K562 (cell line): ENCODE measurements around the gene POP5. TPM values are rescaled to one million over a fixed set of nuclear protein-coding genes. Genes with fewer than 3 reads are reported as not detected.

Source experiments
- ATAC-seq: fragments of 200-7000 bp; cut with Tn5 transposase; 3 replicates; pipeline ENCODE4 v1.9.1; 2020; ENCODE audit warnings: moderate library complexity
- BruUV-seq: library from RNA; stranded (reverse); fragments of 400-500 nt; replicated peaks from 2 replicates; lab custom pipeline; 2021; lab: Mats Ljungman, UMichigan
- CTCF ChIA-PET: fragments of 300-600 bp; formaldehyde crosslinking; extraction: SDS; loops from one replicate; lab custom pipeline; 2021; ENCODE audit warnings: low intra/inter-chr PET ratio; lab: Yijun Ruan, JAX
- POLR2A ChIA-PET: fragments of 300-600, 350-650 bp; sonication (Branson Sonifier 250); formaldehyde crosslinking; extraction: SDS; loops from one replicate; lab custom pipeline; 2021; ENCODE audit warnings: antibody characterized with exemption, inconsistent platforms; lab: Yijun Ruan, JAX
- DNase-seq, 4 experiments: peaks; one replicate each; pipeline versions ENCODE4 v3.0.0 to v3.0.0-alpha.2; 2011 to 2018; ENCODE audit warnings: low spot score in 3 of 4, mixed read lengths in 3 of 4; ENCODE audit errors: extremely low read depth in 1 of 4
- FAIRE-seq: peaks from 2 replicates; lab custom pipeline; 2011; peaks lifted over from hg19 to GRCh38; lab: Jason Lieb, UNC
- H2AFZ ChIP-seq: 2 replicates; pipeline ENCODE4 v1.6.0; 2011; ENCODE audit warnings: low read depth, low read length, control low read depth, inconsistent platforms
- H3K27ac ChIP-seq: fragments of 200-600 bp; 3 replicates; pipeline ENCODE4 v1.8.0; 2011; ENCODE audit warnings: low read depth, mild to moderate bottlenecking, control low read depth, inconsistent platforms, low read length, moderate library complexity, mixed read lengths; ENCODE audit errors: extremely low read depth
- H3K27me3 ChIP-seq, 2 experiments: fragments of 300-600 bp in 1 of 2; 2 replicates in 1 of 2; 3 replicates in 1 of 2; pipeline versions ENCODE4 v1.6.0 to v1.8.0; 2011; ENCODE audit warnings: inconsistent platforms in 2 of 2, low read length in 2 of 2, mild to moderate bottlenecking in 1 of 2, mixed read lengths in 1 of 2, moderate library complexity in 1 of 2; ENCODE audit not compliant: control insufficient read depth in 2 of 2, insufficient read depth in 2 of 2
- H3K36me3 ChIP-seq: fragments of 300-600 bp; 3 replicates; pipeline ENCODE4 v1.8.0; 2011; ENCODE audit warnings: mild to moderate bottlenecking, low read length, inconsistent platforms; ENCODE audit not compliant: control insufficient read depth, insufficient read depth
- H3K4me1 ChIP-seq, 2 experiments: fragments of 200-600 bp in 1 of 2; replicated peaks in 1 of 2; 2 replicates in 1 of 2; 3 replicates in 1 of 2; pipeline versions ENCODE4 v1.5.1 to v1.8.0; 2011; ENCODE audit warnings: inconsistent platforms in 2 of 2, low read length in 2 of 2, mild to moderate bottlenecking in 1 of 2, mixed read lengths in 1 of 2, moderate library complexity in 1 of 2; ENCODE audit not compliant: control insufficient read depth in 2 of 2, insufficient read depth in 2 of 2
- H3K4me2 ChIP-seq: 2 replicates; pipeline ENCODE4 v1.6.1; 2011; ENCODE audit warnings: low read length, control low read depth, inconsistent platforms, mixed read lengths; ENCODE audit not compliant: insufficient read depth
- H3K4me3 ChIP-seq: fragments of 200-600 bp; sonication (generic), shearing (Covaris generic); 2 replicates; pipeline ENCODE4 v1.5.1; 2016; ENCODE audit warnings: control low read depth, inconsistent platforms
- H3K79me2 ChIP-seq: fragments of 200-600 bp; 3 replicates; pipeline ENCODE4 v1.8.0; 2011; ENCODE audit warnings: low read length, inconsistent platforms; ENCODE audit not compliant: control insufficient read depth, insufficient read depth
- H3K9ac ChIP-seq, 2 experiments: 2 replicates each; pipeline versions ENCODE4 v1.6.0 to v1.6.1; 2011; ENCODE audit warnings: low read depth in 2 of 2, low read length in 2 of 2, control low read depth in 1 of 2, inconsistent platforms in 1 of 2, mild to moderate bottlenecking in 1 of 2, mixed read lengths in 1 of 2; ENCODE audit not compliant: insufficient read depth in 1 of 2
- H3K9me1 ChIP-seq: one replicate; pipeline ENCODE4 v1.6.0; 2011; ENCODE audit warnings: inconsistent platforms, mild to moderate bottlenecking, low read length, moderate library complexity; ENCODE audit not compliant: control insufficient read depth, insufficient read depth
- H3K9me3 ChIP-seq: replicated peaks from 2 replicates; pipeline ENCODE4 v1.5.1; 2011; ENCODE audit warnings: low read depth, low read length, inconsistent platforms; ENCODE audit not compliant: control insufficient read depth, insufficient read depth
- H4K20me1 ChIP-seq: replicated peaks from 2 replicates; pipeline ENCODE4 v1.6.1; 2011; ENCODE audit warnings: low read length, inconsistent platforms, mixed read lengths; ENCODE audit not compliant: control insufficient read depth, insufficient read depth
- CEBPB ChIP-seq: fragments of 450-650 bp; IDR thresholded peaks from 2 replicates; pipeline ENCODE4 v1.6.1; 2016; ENCODE audit warnings: missing genetic modification characterization, missing compliant biosample characterization
- ZNF507 ChIP-seq: conservative IDR thresholded peaks from 2 replicates; pipeline ENCODE4 v1.6.1; 2017; ENCODE audit warnings: missing genetic modification characterization, missing compliant biosample characterization
- WGBS: fragments of 100-300 bp; shearing (Covaris generic); methylation state at CpG from one replicate; pipeline ENCODE4 v1.1.6; 2016; ENCODE audit warnings: low coverage, mixed read lengths; ENCODE audit not compliant: insufficient coverage; ENCODE audit errors: missing lambda C conversion rate; 5-methylcytosine and 5-hydroxymethylcytosine counted together
- in situ Hi-C: fragments of 300-500 bp; cut with MboI; formaldehyde crosslinking; loops from 4 replicates; pipeline ENCODE4 v1.15.0; 2018; ENCODE audit warnings: inconsistent platforms, mixed read lengths
- intact Hi-C: fragments of 100-400 bp; cut with micrococcal nuclease; formaldehyde crosslinking; loops from 2 replicates; pipeline ENCODE4 v1.14.2; 2022
- polyA plus RNA-seq, 8 experiments: library from polyadenylated mRNA; depleted of rRNA in 4 of 8; stranded (reverse) in 5 of 8; unstranded in 3 of 8; fragments of >200 nt; fragmentation: Nextera tagmentation in 2 of 8; fragmentation: Illumina TruSeq in 1 of 8; extraction: Ambion mirVana in 2 of 8; extraction: Trizol in 1 of 8; gene quantifications; 2 replicates each; pipeline versions ENCODE4 v1.2.1 to v1.2.3, GENCODE V29; 2011 to 2014; ENCODE audit warnings: inconsistent platforms in 1 of 8, missing spikeins in 1 of 8
- total RNA-seq, 7 experiments: library from RNA; depleted of rRNA in 6 of 7; stranded (reverse); fragments of >200 nt in 6 of 7; fragmentation: Illumina TruSeq in 2 of 7; extraction: Trizol in 2 of 7; gene quantifications; 2 replicates each; pipeline versions ENCODE4 v1.2.1 to v1.2.3, GENCODE V29; 2011 to 2021; ENCODE audit warnings: low replicate concordance in 1 of 7
- TF ChIP-seq, protein P1 (sequence below): fragments of 250-450 bp; sonication (Bioruptor Pico); IDR thresholded peaks from 2 replicates; pipeline ENCODE4 v1.8.0; 2022; ENCODE audit warnings: moderate library complexity, mild to moderate bottlenecking, inconsistent platforms
- TF ChIP-seq, protein P2 (sequence below): IDR thresholded peaks from 2 replicates; pipeline ENCODE4 v1.6.1; 2014; ENCODE audit warnings: antibody characterized with exemption

Gene POP5
- total and polyA plus RNA-seq, 9 of the 15 experiments (the other 6 are each of a cell fraction or from before 2014, with no cell fraction given) = 57.5 to 253 (median 73.8) TPM

GRCh38 chr12:120620624-120621023 lies 39.4 kb upstream of the POP5 start:
- DNase-seq = no peak
- Histone ChIP-seq H2AFZ (no peak overlapping the region), H3K9ac (no peak overlapping the region), H3K27me3 (peaks cover 10 to 29% of the 10 kb centered on the region in 2 experiments; a peak in 4 of 5 replicates), H4K20me1 (no peaks in the 10 kb centered on the region), H3K4me3 (no peak overlapping the region), H3K9me1 (no peaks in the 10 kb centered on the region), H3K4me1 (peaks cover 0 to 1% of the 10 kb centered on the region in 2 experiments; a peak in 2 of 5 replicates), H3K27ac (no peak overlapping the region), H3K9me3 (0 out of 2 replicates have a peak, but pooled peaks cover 1% of the 10 kb centered on the region), H3K4me2 (no peak overlapping the region), H3K36me3 (no peaks in the 10 kb centered on the region), H3K79me2 (no peaks in the 10 kb centered on the region)
- intact Hi-C loops (no loop called here), in situ Hi-C loops (no loop called here)
- ATAC-seq = no peak
- ChIA-PET CTCF (no interaction called here), POLR2A (no interaction called here)
- TF ChIP-seq, protein P1, sequence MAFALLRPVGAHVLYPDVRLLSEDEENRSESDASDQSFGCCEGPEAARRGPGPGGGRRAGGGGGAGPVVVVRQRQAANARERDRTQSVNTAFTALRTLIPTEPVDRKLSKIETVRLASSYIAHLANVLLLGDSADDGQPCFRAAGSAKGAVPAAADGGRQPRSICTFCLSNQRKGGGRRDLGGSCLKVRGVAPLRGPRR (CRISPR knock-in tag) = no peak
- TF ChIP-seq, protein P2, sequence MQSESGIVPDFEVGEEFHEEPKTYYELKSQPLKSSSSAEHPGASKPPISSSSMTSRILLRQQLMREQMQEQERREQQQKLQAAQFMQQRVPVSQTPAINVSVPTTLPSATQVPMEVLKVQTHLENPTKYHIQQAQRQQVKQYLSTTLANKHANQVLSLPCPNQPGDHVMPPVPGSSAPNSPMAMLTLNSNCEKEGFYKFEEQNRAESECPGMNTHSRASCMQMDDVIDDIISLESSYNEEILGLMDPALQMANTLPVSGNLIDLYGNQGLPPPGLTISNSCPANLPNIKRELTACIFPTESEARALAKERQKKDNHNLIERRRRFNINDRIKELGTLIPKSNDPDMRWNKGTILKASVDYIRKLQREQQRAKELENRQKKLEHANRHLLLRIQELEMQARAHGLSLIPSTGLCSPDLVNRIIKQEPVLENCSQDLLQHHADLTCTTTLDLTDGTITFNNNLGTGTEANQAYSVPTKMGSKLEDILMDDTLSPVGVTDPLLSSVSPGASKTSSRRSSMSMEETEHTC = no peak
- TF ChIP-seq CEBPB = no peak
- TF ChIP-seq ZNF507 (tag) = no peak
- TF ChIP-seq, all 486 proteins: peak for 0
- no peak for FAIRE-seq
- BruUV-seq = no TSS peak
- WGBS = 6% methylated on average over 2 of the region's 2 CpGs
